Osteoblast (primary cell): ENCODE data around the gene PPP1R26. TPM values are rescaled to one million over a fixed set of nuclear protein-coding genes. Genes with fewer than 3 reads are reported as not detected.

Experiments
- DNase-seq: peaks from one replicate; pipeline ENCODE4 v3.0.0; 2011; ENCODE audit warnings: low spot score, mixed read lengths; ENCODE audit not compliant: insufficient read length; ENCODE audit errors: missing footprints
- H2AFZ ChIP-seq: 2 replicates; pipeline ENCODE4 v1.6.0; 2011; ENCODE audit warnings: mild to moderate bottlenecking, low read length
- H3K27ac ChIP-seq: 2 replicates; pipeline ENCODE4 v1.5.1; 2011; ENCODE audit warnings: mild to moderate bottlenecking, low read depth, low read length, moderate library complexity
- H3K27me3 ChIP-seq: 2 replicates; pipeline ENCODE4 v1.6.0; 2012; ENCODE audit warnings: mild to moderate bottlenecking, control low read depth, inconsistent platforms, low read length, moderate library complexity; ENCODE audit not compliant: insufficient read depth
- H3K36me3 ChIP-seq: 2 replicates; pipeline ENCODE4 v1.5.1; 2011; ENCODE audit warnings: mild to moderate bottlenecking, low read length, control low read depth, moderate library complexity; ENCODE audit not compliant: insufficient read depth
- H3K4me1 ChIP-seq: 2 replicates; pipeline ENCODE4 v1.5.1; 2011; ENCODE audit warnings: mild to moderate bottlenecking, low read length, control low read depth, moderate library complexity; ENCODE audit not compliant: insufficient read depth
- H3K4me2 ChIP-seq: 2 replicates; pipeline ENCODE4 v1.6.0; 2011; ENCODE audit warnings: mild to moderate bottlenecking, low read length; ENCODE audit not compliant: insufficient read depth
- H3K4me3 ChIP-seq: fragments of 200-600 bp; sonication (generic); 3 replicates; pipeline ENCODE4 v1.5.1; 2012; ENCODE audit warnings: mild to moderate bottlenecking, low read length, inconsistent platforms; ENCODE audit not compliant: insufficient read depth
- H3K79me2 ChIP-seq: 2 replicates; pipeline ENCODE4 v1.6.0; 2012; ENCODE audit warnings: mild to moderate bottlenecking, low read length, control low read depth, inconsistent platforms; ENCODE audit not compliant: insufficient read depth
- H3K9me3 ChIP-seq: 2 replicates; pipeline ENCODE4 v1.5.1; 2011; ENCODE audit warnings: low read depth, low read length, control low read depth
- H4K20me1 ChIP-seq: 2 replicates; pipeline ENCODE4 v1.6.0; 2012; ENCODE audit warnings: mild to moderate bottlenecking, low read length, control low read depth; ENCODE audit not compliant: insufficient read depth
- total RNA-seq: library from RNA; depleted of rRNA; stranded (reverse); fragments of >200 nt; gene quantifications from 2 replicates; pipeline ENCODE4 v1.2.3, GENCODE V29; 2012
- TF ChIP-seq, protein P1 (sequence below): IDR thresholded peaks from 2 replicates; pipeline ENCODE4 v1.5.1; 2011; ENCODE audit warnings: mild to moderate bottlenecking, low read depth, low read length, moderate library complexity; ENCODE audit errors: extremely low read depth

The PPP1R26 gene
- total RNA-seq, 1 donor: 10.5 TPM

DNA sequence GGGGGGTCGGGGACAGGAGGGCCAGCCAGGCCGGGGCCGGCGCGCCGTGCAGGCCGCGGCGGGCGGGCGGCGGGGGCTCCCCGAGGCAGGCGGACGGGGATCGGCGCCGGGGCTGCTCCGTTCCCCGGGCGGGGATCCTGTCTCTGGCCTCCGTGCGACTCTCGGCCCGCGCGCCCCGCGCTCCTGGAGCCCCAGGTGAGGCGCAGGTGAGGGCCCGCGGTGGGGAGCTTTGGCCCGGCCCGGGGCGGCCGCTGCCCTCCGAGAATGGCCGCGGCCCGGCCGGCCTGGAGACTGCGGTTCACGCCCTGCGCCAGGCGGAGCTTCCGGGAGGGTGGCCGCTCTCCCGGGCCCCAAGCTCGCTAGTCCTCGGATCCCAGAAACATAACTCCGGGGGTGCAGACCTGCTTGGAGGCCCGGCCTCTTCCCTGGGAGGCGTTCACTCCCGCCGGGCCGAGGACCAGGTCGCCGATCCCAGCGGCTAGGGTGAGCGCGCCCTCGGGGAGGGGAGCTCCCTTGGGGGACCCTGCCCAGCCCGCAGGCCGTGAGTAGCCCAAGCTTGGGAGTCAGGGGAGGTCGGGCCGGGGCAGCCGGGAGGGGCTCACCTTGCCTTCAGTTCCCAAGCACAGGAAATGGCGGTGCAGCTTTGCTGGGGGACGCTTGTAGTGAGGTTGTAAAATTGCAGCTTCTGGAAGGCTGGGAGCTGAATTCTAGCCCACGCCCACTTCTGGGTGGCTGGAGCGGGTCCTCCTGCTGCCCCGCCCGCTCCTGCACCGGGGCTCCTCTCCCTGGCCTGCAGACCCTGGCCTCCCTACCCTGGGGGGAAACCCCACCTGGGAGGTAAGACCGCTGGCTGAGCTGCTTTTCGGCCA lies 723 bp downstream of the PPP1R26 start:
- H3K4me1 ChIP-seq: peaks cover 8% of the 10 kb centered on the region
- peaks cover 7% of the 10 kb centered on the region for H4K20me1 ChIP-seq
- H3K27me3 ChIP-seq: no peaks in the 10 kb centered on the region
- no peak overlapping the region for H3K27ac ChIP-seq
- peak overlapping the region; percentile 86 for H2AFZ ChIP-seq
- DNase-seq: peak; percentile 95
- TF ChIP-seq, protein P1, sequence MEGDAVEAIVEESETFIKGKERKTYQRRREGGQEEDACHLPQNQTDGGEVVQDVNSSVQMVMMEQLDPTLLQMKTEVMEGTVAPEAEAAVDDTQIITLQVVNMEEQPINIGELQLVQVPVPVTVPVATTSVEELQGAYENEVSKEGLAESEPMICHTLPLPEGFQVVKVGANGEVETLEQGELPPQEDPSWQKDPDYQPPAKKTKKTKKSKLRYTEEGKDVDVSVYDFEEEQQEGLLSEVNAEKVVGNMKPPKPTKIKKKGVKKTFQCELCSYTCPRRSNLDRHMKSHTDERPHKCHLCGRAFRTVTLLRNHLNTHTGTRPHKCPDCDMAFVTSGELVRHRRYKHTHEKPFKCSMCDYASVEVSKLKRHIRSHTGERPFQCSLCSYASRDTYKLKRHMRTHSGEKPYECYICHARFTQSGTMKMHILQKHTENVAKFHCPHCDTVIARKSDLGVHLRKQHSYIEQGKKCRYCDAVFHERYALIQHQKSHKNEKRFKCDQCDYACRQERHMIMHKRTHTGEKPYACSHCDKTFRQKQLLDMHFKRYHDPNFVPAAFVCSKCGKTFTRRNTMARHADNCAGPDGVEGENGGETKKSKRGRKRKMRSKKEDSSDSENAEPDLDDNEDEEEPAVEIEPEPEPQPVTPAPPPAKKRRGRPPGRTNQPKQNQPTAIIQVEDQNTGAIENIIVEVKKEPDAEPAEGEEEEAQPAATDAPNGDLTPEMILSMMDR: no peak
- peaks cover 5% of the 10 kb centered on the region for H3K36me3 ChIP-seq
- peak overlapping the region; percentile 85 for H3K4me2 ChIP-seq
- no peaks in the 10 kb centered on the region for H3K79me2 ChIP-seq
- peak overlapping the region; percentile 86 for H3K4me3 ChIP-seq
- H3K9me3 ChIP-seq: no peaks in the 10 kb centered on the region

DNA sequence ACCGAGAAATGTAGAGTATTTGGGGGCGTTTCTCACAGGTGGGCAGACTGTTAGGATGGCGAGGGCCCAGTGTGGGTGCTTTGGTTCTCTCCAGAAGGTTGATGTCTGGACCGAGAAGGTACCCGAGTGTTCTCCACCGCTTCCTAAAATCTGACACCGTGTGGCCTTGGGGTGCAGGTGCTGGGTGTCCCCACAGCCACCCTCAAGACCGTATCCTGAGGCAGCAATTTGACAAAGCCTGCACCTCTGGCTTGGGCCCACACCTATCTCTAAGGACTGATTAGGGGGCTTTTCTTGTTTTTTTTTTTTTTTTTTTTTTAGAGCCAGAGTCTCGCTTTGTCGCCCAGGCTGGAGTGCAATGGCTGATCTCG lies 1.3 kb downstream of the PPP1R26 start:
- TF ChIP-seq, protein P1: no peak
- H3K4me1 ChIP-seq: peaks cover 8% of the 10 kb centered on the region
- peak; percentile 30 for DNase-seq
- H3K36me3 ChIP-seq: peaks cover 5% of the 10 kb centered on the region
- peak overlapping the region; percentile 86 for H3K4me3 ChIP-seq
- peak overlapping the region; percentile 86 for H2AFZ ChIP-seq
- H4K20me1 ChIP-seq: peaks cover 7% of the 10 kb centered on the region
- H3K27ac ChIP-seq: no peak overlapping the region
- H3K79me2 ChIP-seq: no peaks in the 10 kb centered on the region
- no peaks in the 10 kb centered on the region for H3K9me3 ChIP-seq
- H3K4me2 ChIP-seq: peak overlapping the region; percentile 85
- no peaks in the 10 kb centered on the region for H3K27me3 ChIP-seq

DNA sequence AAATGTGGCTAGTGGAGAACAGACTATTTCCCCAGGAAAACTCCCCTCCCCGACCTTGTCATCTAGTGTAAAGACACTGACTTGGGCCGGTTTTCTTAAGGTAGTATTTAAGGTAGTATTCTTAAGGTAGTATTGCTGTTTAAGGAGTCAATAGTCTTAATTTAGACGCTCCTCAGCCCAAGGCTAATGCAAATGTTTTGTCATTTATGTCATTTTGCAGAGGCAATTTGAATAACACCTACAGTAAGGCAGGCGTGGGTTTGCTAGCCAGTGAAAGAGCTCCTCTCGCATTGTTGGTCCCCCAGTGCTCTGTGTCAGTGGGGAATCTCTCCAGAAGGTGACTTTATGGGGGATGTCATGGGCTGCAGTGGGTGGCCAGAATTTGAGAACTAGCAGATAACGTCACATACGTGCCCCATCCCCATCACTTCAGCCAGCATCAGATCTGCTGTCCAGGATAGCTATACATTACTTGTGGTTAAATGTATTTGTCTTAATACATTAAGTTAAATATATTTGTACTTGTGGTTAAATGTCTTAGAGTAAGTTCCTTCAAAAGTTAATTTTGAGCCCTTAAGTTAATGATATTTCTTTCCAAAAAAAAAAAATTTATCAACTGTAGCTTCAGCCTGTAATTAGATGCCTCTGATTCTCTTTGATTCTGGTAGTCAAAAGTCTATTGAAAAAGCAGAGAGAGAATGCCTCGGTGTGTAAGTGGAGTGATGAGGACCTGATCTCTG lies 2.6 kb downstream of the PPP1R26 start:
- TF ChIP-seq, protein P1: no peak
- Histone ChIP-seq H3K79me2 (no peaks in the 10 kb centered on the region), H2AFZ (no peak overlapping the region)

More for the DNA sequence above, 2.6 kb downstream of the PPP1R26 start:
- Histone ChIP-seq H3K36me3 (peaks cover 5% of the 10 kb centered on the region), H3K9me3 (no peaks in the 10 kb centered on the region), H3K27me3 (no peaks in the 10 kb centered on the region), H3K27ac (no peak overlapping the region), H3K4me1 (peaks cover 6% of the 10 kb centered on the region), H3K4me3 (no peak overlapping the region), H4K20me1 (peaks cover under 1% of the 10 kb centered on the region), H3K4me2 (no peak overlapping the region)
- peak; percentile 81 for DNase-seq
